ENCODE data around the gene LRP1B.

- no peak for TF ChIP-seq ATF2 (IDR thresholded peaks at IDR 0.05; ENCODE audit: low read length)
- no peak for TF ChIP-seq RFX5 (IDR thresholded peaks at IDR 0.05; ENCODE audit: borderline replicate concordance, low read depth, low read length)
- no peak for TF ChIP-seq GABPA (IDR thresholded peaks at IDR 0.05; ENCODE audit: borderline replicate concordance, insufficient read depth, low read length)
- no peak for TF ChIP-seq HDAC2 (IDR thresholded peaks at IDR 0.05; ENCODE audit: borderline replicate concordance in 1 of 2, low read depth in 2 of 2, low read length in 2 of 2)
- TF ChIP-seq NANOG (IDR thresholded peaks at IDR 0.05; ENCODE audit: insufficient read depth, low read depth, low read length, poor library complexity, severe bottlenecking) = no peak
- TF ChIP-seq CTCF (IDR thresholded peaks at IDR 0.05; ENCODE audit: control extremely low read depth in 1 of 3, insufficient read depth in 1 of 3, low read depth in 1 of 3, low read length in 3 of 3) = no peak
- no peak for TF ChIP-seq ASH2L (IDR thresholded peaks at IDR 0.05; ENCODE audit: low read length)
- no peak for TF ChIP-seq TAF1 (IDR thresholded peaks at IDR 0.05; ENCODE audit: low read depth, low read length)
- TF ChIP-seq KDM1A (IDR thresholded peaks at IDR 0.05; ENCODE audit: borderline replicate concordance, low read length) = no peak
- TF ChIP-seq POLR2AphosphoS5 (IDR thresholded peaks at IDR 0.05; ENCODE audit: low read depth, low read length) = no peak
- no peak for TF ChIP-seq ZNF274 (IDR thresholded peaks at IDR 0.05; ENCODE audit: borderline replicate concordance, extremely low read depth, low read length)
Observed at GRCh38 chr2:141226560-141226959, 904.3 kb downstream of the LRP1B start.

All from H1 (cell line).